Fibroblast of peridontal ligament (primary cell): ENCODE results near the gene GDF9.

ENCODE experiments used
- DNase-seq: peaks from one replicate; pipeline ENCODE4 v3.0.0-alpha.2; 2010; ENCODE audit errors: extremely low read depth

Gene GDF9

GRCh38 chr5:132836852-132837251, 29.4 kb downstream of the GDF9 start:
- DNase-seq: no peak

- DNase-seq: no peak
Measured at GRCh38 chr5:132834057-132834456, 32.2 kb downstream of the GDF9 start.

GRCh38 chr5:132832612-132833011, 33.7 kb downstream of the GDF9 start:
- DNase-seq: no peak

GRCh38 chr5:132831095-132831860, 35.0 kb downstream of the GDF9 start:
- DNase-seq: no peak

GRCh38 chr5:132830436-132831094, 35.7 kb downstream of the GDF9 start, which contains the start of gene SHROOM1:
Gene SHROOM1 (minus strand): TSS chr5:132830647. CDS start chr5:132826140, 4,507 bp downstream.
- DNase-seq: no peak

GRCh38 chr5:132829742-132830435, 36.4 kb downstream of the GDF9 start:
- peak; percentile 49 for DNase-seq

- no peak for DNase-seq
Measured at GRCh38 chr5:132828846-132829494, 37.3 kb downstream of the GDF9 start.

- no peak for DNase-seq
Measured at GRCh38 chr5:132827943-132828673, 38.2 kb downstream of the GDF9 start.

- DNase-seq: no peak
Measured at GRCh38 chr5:132826424-132827082, 39.7 kb downstream of the GDF9 start.

GRCh38 chr5:132825834-132826391, 40.4 kb downstream of the GDF9 start:
- DNase-seq: no peak

- no peak for DNase-seq
Measured at GRCh38 chr5:132825033-132825833, 41.0 kb downstream of the GDF9 start.

- DNase-seq: no peak
Measured at GRCh38 chr5:132824426-132824825, 41.8 kb downstream of the GDF9 start.

GRCh38 chr5:132823481-132824050, 42.7 kb downstream of the GDF9 start:
- DNase-seq: no peak

GRCh38 chr5:132822650-132823480, 43.4 kb downstream of the GDF9 start:
- no peak for DNase-seq

- DNase-seq: peak; percentile 58
Measured at GRCh38 chr5:132821791-132822190, 44.5 kb downstream of the GDF9 start.

- DNase-seq: no peak
Measured at GRCh38 chr5:132821350-132821749, 44.9 kb downstream of the GDF9 start.

GRCh38 chr5:132820162-132820754, 46.0 kb downstream of the GDF9 start:
- DNase-seq: peak; percentile 94

- DNase-seq: no peak
Measured at GRCh38 chr5:132819468-132819867, 46.8 kb downstream of the GDF9 start.
